Esophagus squamous epithelium (tissue), 4 donors: Measurements from ENCODE around the gene DAPK1.

Source experiments
- CTCF ChIP-seq, 6 experiments: fragments of 450-650 bp in 4 of 6; fragments of 200-600 bp in 2 of 6; sonication (generic) in 2 of 6; IDR thresholded peaks; one replicate each; pipeline ENCODE4 v1.5.1; 2016 to 2019; ENCODE audit warnings: antibody characterized with exemption in 6 of 6, mild to moderate bottlenecking in 4 of 6, moderate library complexity in 4 of 6
- POLR2A ChIP-seq, 4 donors: fragments of 450-650 bp; IDR thresholded peaks; one replicate each; pipeline ENCODE4 v1.6.1; 2017; ENCODE audit warnings: antibody characterized with exemption in 4 of 4, mild to moderate bottlenecking in 4 of 4, moderate library complexity in 3 of 4

DNA sequence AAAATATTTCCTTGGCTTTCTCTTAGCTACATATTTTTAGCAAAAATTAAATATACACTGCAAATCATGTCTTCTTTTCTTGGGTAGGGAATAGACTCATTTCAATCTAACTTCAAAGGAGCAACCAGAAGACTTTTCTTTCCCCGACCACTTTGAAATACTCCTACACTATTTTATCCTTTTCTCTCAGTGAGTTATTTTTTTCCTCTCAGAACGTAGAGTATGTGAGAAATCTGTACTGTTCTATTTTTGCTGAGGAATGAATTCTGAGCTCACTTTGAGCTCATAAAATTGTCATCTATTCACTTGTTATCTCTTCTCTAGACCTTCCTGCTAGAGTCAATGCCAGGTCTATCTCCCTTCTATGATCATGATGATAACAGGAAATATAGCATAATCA is 22.2 kb upstream of the DAPK1 start:
- TF ChIP-seq CTCF (IDR thresholded peaks at IDR 0.05) (no peak), POLR2A (IDR thresholded peaks at IDR 0.05) (no peak)
